Measurements from ENCODE around the gene ZIC1.

ZIC1 gene

GRCh38 chr3:147397155-147397874, 11.8 kb upstream of the ZIC1 start:
- no peak for DNase-seq

- no peak for DNase-seq
These were observed 11.0 kb upstream of the ZIC1 start for GRCh38 chr3:147397875-147398812.

DNA sequence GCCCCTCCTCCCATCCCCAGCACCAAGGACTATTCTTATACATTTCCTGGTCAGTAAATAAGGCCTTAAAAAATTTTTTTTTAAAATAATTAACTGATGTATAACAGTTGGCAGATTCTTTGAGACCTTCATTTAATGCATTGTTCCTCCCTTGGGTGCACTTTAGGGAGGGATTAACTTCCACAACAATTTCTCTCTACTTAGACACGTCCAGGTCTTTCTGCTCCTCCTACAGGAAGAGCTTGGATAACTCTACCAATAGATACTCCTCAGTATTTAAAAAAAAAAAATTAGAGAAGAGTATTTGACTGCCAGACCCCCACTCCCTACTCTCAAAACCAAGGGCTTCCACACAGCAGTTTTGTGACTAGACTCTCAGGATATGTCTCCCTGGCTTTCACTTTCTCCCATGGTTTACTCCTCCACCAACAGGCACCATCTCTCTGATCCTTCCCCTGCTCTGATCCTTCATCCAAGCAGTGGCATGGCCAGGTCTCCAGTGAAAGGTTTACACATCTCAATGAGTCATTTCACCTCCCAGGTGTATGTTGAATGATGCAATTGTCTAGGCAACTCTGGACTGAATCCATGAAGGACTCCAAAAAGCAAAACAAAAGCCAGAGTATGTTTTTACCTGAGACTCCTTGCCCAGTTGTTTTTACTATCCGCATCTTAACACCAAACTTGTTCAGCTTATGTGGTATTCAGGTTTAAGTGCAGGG, 10.2 kb upstream of the ZIC1 start:
- DNase-seq: no peak

DNA sequence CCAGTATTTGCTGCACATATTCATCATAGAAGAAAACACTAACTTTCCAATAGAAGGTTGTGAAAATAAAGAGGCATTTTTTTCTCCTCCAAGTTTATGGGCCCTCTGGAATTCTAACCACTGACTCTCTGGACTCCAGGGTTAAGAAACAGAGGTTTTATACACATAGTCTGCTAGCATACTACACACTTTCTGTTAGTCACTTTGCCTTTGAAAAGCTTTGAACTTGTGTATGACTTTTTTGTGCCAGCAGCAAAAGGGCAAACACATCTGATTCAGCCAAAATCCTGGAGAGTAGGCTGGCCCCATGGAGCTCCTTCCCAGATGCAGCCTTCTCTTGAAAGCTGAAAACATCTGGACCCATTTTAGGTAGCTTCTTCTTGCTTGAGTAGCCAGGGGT, 9.1 kb upstream of the ZIC1 start:
- DNase-seq: no peak

- DNase-seq: no peak
These were observed 8.2 kb upstream of the ZIC1 start for GRCh38 chr3:147400999-147401398.

GRCh38 chr3:147401421-147401820, 7.7 kb upstream of the ZIC1 start:
- no peak for DNase-seq

DNA sequence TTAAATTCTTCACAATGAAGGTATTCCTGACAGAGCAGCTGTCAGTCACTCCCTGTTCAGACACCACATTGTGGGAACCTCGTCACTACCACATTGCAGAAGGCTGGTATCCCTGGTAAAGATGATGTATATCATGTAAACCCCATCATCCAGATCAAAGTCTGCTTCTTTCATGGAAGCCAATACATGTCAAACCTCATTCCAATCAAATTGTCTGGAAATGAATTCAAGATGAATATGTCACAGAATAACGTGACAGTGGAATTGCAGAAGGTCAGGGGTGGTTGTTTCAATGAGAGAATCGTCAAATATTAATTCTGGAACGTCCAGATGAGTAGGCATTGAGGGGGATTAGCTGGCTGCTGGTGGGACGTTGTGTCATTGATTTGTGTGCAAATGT, 7.0 kb upstream of the ZIC1 start:
- DNase-seq: no peak

GRCh38 chr3:147403511-147403910, 5.7 kb upstream of the ZIC1 start:
- DNase-seq: no peak

GRCh38 chr3:147404000-147404799, 5.0 kb upstream of the ZIC1 start:
- DNase-seq: no peak

GRCh38 chr3:147404800-147405230, 4.3 kb upstream of the ZIC1 start:
- DNase-seq: no peak

- no peak for DNase-seq
These were observed 3.7 kb upstream of the ZIC1 start for GRCh38 chr3:147405231-147406027.

- no peak for DNase-seq
These were observed 2.9 kb upstream of the ZIC1 start, which contains the start of gene ZIC4 for GRCh38 chr3:147406028-147406931. TSS of gene ZIC4 (minus strand) at chr3:147406543. CDS start at chr3:147402797, 3,746 bp downstream.

- no peak for DNase-seq
These were observed 2.1 kb upstream of the ZIC1 start for GRCh38 chr3:147407114-147407497.

DNA sequence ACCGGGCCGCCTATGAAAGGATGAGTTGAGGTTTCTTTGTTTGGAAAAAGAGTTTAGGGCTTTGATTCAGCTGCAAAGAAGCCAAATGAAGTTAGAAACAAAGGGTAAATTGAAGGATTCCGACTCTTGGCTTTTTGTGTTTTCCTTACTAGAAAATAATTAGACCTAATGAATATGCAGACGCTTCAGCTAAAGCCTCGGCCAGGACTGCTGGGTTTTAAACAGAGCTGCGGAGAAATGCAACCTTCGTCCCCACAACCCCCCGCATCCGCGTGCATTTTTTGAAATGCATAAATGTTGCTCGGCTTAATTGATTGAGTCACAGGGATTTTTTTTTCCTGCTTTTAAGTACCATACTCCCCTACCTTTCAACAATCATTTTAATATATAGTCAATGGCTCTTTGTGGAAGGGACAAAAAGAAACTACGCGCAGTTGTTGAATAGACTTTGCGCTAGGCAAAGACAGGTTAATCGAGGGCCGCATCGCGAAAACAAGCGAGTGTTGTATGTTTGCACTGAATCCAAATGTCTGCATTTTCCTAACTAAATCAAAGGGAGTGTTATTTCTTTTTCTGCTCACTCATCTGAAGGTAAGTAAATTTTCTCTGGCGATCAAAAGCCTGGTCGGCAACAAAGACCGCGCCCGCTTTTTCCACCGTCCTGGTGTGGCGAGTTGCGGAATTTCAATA, 1.5 kb upstream of the ZIC1 start:
- DNase-seq: no peak

GRCh38 chr3:147408188-147409100, 721 bp upstream of the ZIC1 start:
- DNase-seq: no peak

GRCh38 chr3:147410116-147410525, 956 bp downstream of the ZIC1 start:
- DNase-seq: no peak

DNA sequence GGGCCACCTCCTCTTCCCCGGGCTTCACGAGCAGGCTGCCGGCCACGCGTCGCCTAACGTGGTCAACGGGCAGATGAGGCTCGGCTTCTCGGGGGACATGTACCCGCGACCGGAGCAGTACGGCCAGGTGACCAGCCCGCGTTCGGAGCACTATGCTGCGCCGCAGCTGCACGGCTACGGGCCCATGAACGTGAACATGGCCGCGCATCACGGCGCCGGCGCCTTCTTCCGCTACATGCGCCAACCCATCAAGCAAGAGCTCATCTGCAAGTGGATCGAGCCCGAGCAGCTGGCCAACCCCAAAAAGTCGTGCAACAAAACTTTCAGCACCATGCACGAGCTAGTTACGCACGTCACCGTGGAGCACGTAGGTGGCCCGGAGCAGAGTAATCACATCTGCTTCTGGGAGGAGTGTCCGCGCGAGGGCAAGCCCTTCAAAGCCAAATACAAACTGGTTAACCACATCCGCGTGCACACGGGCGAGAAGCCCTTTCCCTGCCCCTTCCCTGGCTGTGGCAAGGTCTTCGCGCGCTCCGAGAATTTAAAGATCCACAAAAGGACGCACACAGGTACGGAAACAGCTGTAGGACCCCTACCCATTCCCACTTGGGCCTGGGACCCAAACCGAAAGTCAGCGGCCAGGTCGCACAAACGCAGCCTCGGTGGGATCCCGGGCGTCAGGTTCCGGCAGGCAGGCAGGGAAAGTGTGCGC, 1.5 kb downstream of the ZIC1 start:
- DNase-seq: no peak

DNA sequence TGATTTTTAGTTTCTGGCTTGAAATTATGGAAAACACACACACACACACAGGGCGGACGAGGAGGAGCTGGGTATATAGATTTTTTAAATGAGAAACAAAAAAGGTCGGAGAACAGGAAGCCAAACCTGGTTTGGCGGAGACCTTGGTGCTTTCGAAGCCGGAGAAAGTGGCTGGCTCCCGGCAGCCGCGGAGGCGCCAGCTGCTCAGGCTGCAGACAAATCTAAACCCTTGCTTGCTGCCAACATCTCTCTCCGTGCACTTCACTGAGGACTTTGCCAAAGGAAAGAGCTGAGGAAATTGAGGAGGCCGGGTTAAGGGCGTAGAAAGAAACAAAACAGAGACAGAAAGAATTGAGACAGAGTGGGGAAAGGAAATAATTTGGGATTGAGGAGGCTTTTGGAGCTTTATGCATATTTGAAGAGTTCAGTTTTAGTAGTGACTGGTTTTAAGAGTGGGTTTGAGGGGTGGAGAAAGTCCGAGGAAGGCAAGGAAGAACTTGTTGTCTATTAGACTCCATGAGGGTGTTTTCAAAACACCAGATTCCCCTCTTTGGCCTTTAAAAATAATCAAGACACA, 2.2 kb downstream of the ZIC1 start:
- DNase-seq: no peak
